Prostate gland (tissue), 2 donors: ENCODE measurements around the gene KCNQ4. TPM values are rescaled to one million over a fixed set of nuclear protein-coding genes. Genes with fewer than 3 reads are reported as not detected.

Experiments
- DNase-seq: peaks from one replicate; pipeline ENCODE4 v3.0.0-alpha.2; 2019; ENCODE audit warnings: low spot score
- H3K27ac ChIP-seq, 2 donors: fragments of 200-600 bp; sonication (generic); 2 replicates each; pipeline ENCODE4 v1.5.1; 2017 to 2019
- H3K27me3 ChIP-seq: fragments of 200-600 bp; sonication (generic); replicated peaks from 2 replicates; pipeline ENCODE4 v1.5.1; 2019; ENCODE audit not compliant: insufficient read depth
- H3K36me3 ChIP-seq, 2 donors: fragments of 200-600 bp; sonication (generic); 1 replicate in 1 of 2; 2 replicates in 1 of 2; pipeline versions ENCODE4 v1.5.1 to v1.8.1; 2017 to 2019
- H3K4me1 ChIP-seq: fragments of 200-600 bp; sonication (generic); replicated peaks from 2 replicates; pipeline ENCODE4 v1.5.1; 2019
- H3K4me3 ChIP-seq, 2 donors: fragments of 200-600 bp; sonication (generic); 2 replicates each; pipeline ENCODE4 v1.5.1; 2017 to 2019
- H3K9me3 ChIP-seq: fragments of 200-600 bp; sonication (generic); 2 replicates; pipeline ENCODE4 v1.5.1; 2017
- POLR2A ChIP-seq: fragments of 450-650 bp; IDR thresholded peaks from one replicate; pipeline ENCODE4 v1.6.1; 2016; ENCODE audit warnings: antibody characterized with exemption, mild to moderate bottlenecking
- POLR2AphosphoS5 ChIP-seq: sonication (generic); formaldehyde crosslinking; IDR thresholded peaks from one replicate; pipeline ENCODE4 v1.6.1; 2017; ENCODE audit warnings: antibody characterized with exemption
- WGBS: methylation state at CpG from one replicate; pipeline ENCODE4 v1.1.5; 2018; 5-methylcytosine and 5-hydroxymethylcytosine counted together
- intact Hi-C: fragments of 100-400 bp; cut with DNase I; formaldehyde crosslinking; loops from one replicate; pipeline ENCODE4 v1.14.2; 2022
- total RNA-seq, 2 donors: library from RNA; depleted of rRNA; stranded (reverse); fragments of >200 nt; gene quantifications; one replicate each; pipeline ENCODE4 v1.1.0, GENCODE V29; 2016
- TF ChIP-seq, protein P1 (sequence below), 4 experiments: fragments of 200-600 bp in 2 of 4; fragments of 450-650 bp in 2 of 4; sonication (generic) in 2 of 4; IDR thresholded peaks; 1 replicate in 3 of 4; 2 replicates in 1 of 4; pipeline ENCODE4 v1.5.1; 2016 to 2019; ENCODE audit warnings: antibody characterized with exemption in 4 of 4, mild to moderate bottlenecking in 2 of 4, moderate library complexity in 2 of 4

KCNQ4 gene
- total RNA-seq, 2 donors from 2014 or later: 1.8 to 3.1 TPM

DNA sequence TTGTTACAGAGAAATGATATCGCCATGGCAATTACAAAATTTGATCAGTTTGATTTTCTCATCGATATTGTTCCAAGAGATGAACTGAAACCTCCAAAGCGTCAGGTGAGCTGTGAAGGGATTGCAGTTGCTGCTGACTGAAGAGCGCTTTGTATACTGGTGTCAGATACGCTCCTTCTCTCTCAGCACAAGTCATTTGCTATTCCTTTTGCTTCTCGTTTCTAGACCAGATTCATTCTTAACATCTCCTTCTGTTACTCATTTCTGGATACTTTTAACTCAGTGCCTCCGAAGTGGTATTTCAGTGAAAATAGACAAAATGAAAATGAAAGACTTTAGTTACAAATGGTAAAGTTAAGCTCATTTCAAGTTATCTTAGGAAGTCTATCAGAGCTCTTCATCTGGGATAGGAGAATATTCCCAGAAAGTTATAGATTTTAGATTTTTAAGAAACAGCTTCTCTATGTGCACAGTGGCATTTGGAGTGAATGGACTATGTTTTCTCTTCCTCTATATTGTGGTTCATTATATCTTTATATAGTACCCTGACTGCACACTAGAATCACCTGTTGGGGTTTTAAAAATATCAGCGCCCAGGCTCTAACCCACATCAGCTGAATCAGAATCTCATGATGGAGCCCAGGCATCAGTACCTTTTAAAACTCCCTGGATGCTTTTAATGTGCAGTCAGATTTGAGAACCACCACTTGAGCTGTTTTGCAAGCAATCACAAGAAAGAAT is 30.3 kb upstream of the KCNQ4 start:
- TF ChIP-seq POLR2A: no peak
- no peak for TF ChIP-seq POLR2AphosphoS5
- TF ChIP-seq, protein P1, sequence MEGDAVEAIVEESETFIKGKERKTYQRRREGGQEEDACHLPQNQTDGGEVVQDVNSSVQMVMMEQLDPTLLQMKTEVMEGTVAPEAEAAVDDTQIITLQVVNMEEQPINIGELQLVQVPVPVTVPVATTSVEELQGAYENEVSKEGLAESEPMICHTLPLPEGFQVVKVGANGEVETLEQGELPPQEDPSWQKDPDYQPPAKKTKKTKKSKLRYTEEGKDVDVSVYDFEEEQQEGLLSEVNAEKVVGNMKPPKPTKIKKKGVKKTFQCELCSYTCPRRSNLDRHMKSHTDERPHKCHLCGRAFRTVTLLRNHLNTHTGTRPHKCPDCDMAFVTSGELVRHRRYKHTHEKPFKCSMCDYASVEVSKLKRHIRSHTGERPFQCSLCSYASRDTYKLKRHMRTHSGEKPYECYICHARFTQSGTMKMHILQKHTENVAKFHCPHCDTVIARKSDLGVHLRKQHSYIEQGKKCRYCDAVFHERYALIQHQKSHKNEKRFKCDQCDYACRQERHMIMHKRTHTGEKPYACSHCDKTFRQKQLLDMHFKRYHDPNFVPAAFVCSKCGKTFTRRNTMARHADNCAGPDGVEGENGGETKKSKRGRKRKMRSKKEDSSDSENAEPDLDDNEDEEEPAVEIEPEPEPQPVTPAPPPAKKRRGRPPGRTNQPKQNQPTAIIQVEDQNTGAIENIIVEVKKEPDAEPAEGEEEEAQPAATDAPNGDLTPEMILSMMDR (IDR thresholded peaks at IDR 0.05): no peak
- no peaks in the 10 kb centered on the region for H3K9me3 ChIP-seq
- H3K27me3 ChIP-seq: no peaks in the 10 kb centered on the region
- WGBS: 93% methylated on average over 8 of the region's 8 CpGs
- H3K4me3 ChIP-seq: no peak overlapping the region
- H3K4me1 ChIP-seq: no peaks in the 10 kb centered on the region
- no peak overlapping the region for H3K27ac ChIP-seq
- DNase-seq: no peak
- intact Hi-C loops: no loop called here
- peaks cover 0 to 17% of the 10 kb centered on the region in 2 donors for H3K36me3 ChIP-seq

DNA sequence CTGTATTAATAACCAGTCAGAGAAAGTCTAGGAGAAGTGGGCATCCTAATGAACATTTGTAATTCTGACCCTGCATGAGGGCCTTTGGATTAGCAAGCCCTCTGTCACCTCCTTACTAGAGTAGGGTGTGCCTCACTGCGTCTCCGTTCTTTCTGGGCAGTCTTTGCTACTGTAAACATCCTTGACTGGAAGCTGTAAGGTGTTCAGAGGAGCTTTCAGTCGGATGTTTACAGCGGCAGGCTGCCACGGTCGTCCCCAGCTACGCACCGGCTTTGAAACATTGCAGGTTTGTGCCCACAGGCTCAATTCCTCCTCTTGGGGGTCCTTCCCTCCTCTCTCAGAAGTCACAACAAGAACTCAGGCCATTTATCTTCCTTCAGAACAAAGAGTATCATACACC is 29.4 kb upstream of the KCNQ4 start:
- Histone ChIP-seq H3K27me3 (no peaks in the 10 kb centered on the region), H3K9me3 (no peaks in the 10 kb centered on the region), H3K36me3 (peaks cover 3 to 17% of the 10 kb centered on the region in 2 donors), H3K27ac (no peak overlapping the region), H3K4me1 (no peaks in the 10 kb centered on the region), H3K4me3 (no peak overlapping the region)
- intact Hi-C loops: no loop called here
- 89% methylated on average over 8 of the region's 8 CpGs for WGBS
- no peak for TF ChIP-seq POLR2A
- TF ChIP-seq POLR2AphosphoS5: no peak
- TF ChIP-seq, protein P1 (IDR thresholded peaks at IDR 0.05): no peak
- no peak for DNase-seq

DNA sequence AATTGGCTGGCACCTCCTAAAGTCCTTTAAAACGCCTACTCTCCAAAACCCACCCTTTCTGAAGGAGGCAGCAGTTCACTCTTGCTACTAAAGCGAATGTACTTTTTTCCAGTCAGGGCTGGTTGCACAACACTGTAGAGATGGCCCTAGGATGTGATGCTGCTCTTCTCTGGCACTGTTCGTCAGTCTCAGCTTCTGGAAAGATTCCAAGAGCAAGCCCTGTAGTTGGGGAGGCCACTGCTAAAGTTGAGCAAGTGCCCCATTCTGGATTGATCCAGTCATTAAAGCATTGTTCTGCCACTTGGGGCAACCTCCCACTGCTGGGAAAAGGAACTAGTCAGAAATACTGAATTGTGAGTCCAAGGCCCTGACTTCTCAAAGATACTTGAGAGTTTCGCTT is 28.5 kb upstream of the KCNQ4 start:
- Histone ChIP-seq H3K4me3 (no peak overlapping the region), H3K36me3 (peaks cover 3 to 17% of the 10 kb centered on the region in 2 donors), H3K27me3 (no peaks in the 10 kb centered on the region), H3K4me1 (no peaks in the 10 kb centered on the region), H3K9me3 (no peaks in the 10 kb centered on the region), H3K27ac (no peak overlapping the region)
- TF ChIP-seq, protein P1 (IDR thresholded peaks at IDR 0.05): no peak
- TF ChIP-seq POLR2AphosphoS5 (no peak), POLR2A (no peak)
- WGBS: 56% methylated on average over 4 of the region's 4 CpGs
- DNase-seq: no peak
- intact Hi-C loops: no loop called here

DNA sequence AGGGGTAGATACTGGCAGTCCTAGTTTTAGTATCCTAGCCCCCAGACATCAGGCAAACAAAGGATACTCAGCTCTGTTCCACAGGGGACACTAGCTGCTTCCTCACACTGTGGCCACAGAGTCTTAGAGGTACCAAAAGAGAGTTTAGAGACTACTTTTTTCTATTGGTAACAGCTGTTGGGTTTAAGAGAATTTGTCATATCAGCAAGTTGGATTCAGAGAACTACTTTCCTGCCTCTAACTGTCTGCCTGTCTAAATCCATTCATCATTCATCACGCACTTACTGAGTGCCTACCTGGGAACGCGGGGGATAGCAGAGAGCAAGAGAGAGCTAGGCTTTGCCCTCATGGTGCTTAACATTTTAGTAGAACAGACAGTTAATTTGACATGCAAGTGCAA is 27.1 kb upstream of the KCNQ4 start:
- WGBS: 93% methylated on average over 3 of the region's 3 CpGs
- no peak for DNase-seq
- Histone ChIP-seq H3K27me3 (no peaks in the 10 kb centered on the region), H3K27ac (no peak overlapping the region), H3K4me3 (no peak overlapping the region), H3K4me1 (no peaks in the 10 kb centered on the region), H3K36me3 (peaks cover 3 to 17% of the 10 kb centered on the region in 2 donors), H3K9me3 (no peaks in the 10 kb centered on the region)
- intact Hi-C loops: no loop called here
- TF ChIP-seq, protein P1 (IDR thresholded peaks at IDR 0.05): no peak
- TF ChIP-seq POLR2AphosphoS5 (no peak), POLR2A (no peak)

DNA sequence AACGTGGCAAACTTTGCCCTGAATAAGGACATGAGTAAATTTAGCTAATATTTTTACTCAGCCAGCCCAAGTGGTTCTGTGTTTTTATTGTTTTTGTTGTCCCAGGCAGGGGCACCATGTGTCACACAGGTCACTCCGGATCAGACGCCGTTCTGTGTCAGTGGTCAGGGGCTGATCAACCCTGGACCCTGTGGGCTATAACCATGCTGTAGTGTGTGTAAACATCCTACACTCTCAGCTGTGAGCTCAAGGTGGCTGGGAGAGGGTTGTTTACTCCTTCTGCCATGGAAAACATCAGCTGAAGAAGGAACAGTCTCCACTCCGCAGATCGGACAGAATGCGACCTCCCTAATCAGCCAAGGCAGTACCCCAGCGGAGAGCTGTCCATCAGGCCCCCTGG is 26.5 kb upstream of the KCNQ4 start:
- no peak for DNase-seq
- peaks cover 3 to 17% of the 10 kb centered on the region in 2 donors for H3K36me3 ChIP-seq
- intact Hi-C loops: no loop called here
- no peak overlapping the region for H3K27ac ChIP-seq
- no peaks in the 10 kb centered on the region for H3K27me3 ChIP-seq
- WGBS: 77% methylated on average over 8 of the region's 8 CpGs
- no peak for TF ChIP-seq POLR2AphosphoS5
- TF ChIP-seq POLR2A: no peak
- TF ChIP-seq, protein P1 (IDR thresholded peaks at IDR 0.05): no peak
- H3K4me1 ChIP-seq: no peaks in the 10 kb centered on the region
- no peak overlapping the region for H3K4me3 ChIP-seq
- no peaks in the 10 kb centered on the region for H3K9me3 ChIP-seq
